Mucosa of descending colon (tissue), 3 donors: Measurements from ENCODE around the gene KLHL40. TPM values are rescaled to one million over a fixed set of nuclear protein-coding genes. Genes with fewer than 3 reads are reported as not detected.

Experiments
- ATAC-seq: fragments of 200-7000 bp; cut with Tn5 transposase; one replicate; pipeline ENCODE4 v1.9.1; 2020; ENCODE audit warnings: mild to moderate bottlenecking, moderate library complexity
- DNase-seq, 3 donors: peaks; one replicate each; pipeline ENCODE4 v3.0.0-alpha.2; 2020
- H3K36me3 ChIP-seq: fragments of 200-600 bp; one replicate; pipeline ENCODE4 v1.8.0; 2021; ENCODE audit warnings: low read depth, mild to moderate bottlenecking
- H3K4me1 ChIP-seq: fragments of 200-600 bp; one replicate; pipeline ENCODE4 v1.8.0; 2021; ENCODE audit warnings: low read depth, mild to moderate bottlenecking
- H3K4me3 ChIP-seq: fragments of 200-600 bp; one replicate; pipeline ENCODE4 v1.8.0; 2021; ENCODE audit warnings: mild to moderate bottlenecking
- H3K9me3 ChIP-seq: fragments of 200-600 bp; one replicate; pipeline ENCODE4 v1.8.0; 2021; ENCODE audit warnings: mild to moderate bottlenecking
- intact Hi-C, 2 donors: fragments of 100-400 bp; cut with DNase I in 1 of 2; cut with micrococcal nuclease in 1 of 2; formaldehyde crosslinking; loops; one replicate each; pipeline versions ENCODE4 v1.11.0 to v1.11.1; 2022; cut with DNase I, micrococcal nuclease
- total RNA-seq, 3 donors: library from RNA; stranded (reverse); fragmentation: NEBNext Ultra II Directional in 2 of 3; extraction: Animal tissue kit (Norgen Biotek cat#: 25700) in 2 of 3; gene quantifications; one replicate each; pipeline versions ENCODE4 v1.2.1 to v1.2.4, GENCODE V29; 2021 to 2023
- TF ChIP-seq, protein P1 (sequence below): fragments of 200-600 bp; IDR thresholded peaks from one replicate; pipeline ENCODE4 v1.8.0; 2022; ENCODE audit warnings: antibody characterized with exemption, mild to moderate bottlenecking
- donor health status: DM: no; HTN: no; CAD: no; lungs with moderate emphysema.
- donor health status: DM: no; HTN: no; CAD: no.
- donor health status: DM: no; HTN: yes; CAD: no.

KLHL40 gene
- total RNA-seq, 3 donors from 2014 or later = not detected

DNA sequence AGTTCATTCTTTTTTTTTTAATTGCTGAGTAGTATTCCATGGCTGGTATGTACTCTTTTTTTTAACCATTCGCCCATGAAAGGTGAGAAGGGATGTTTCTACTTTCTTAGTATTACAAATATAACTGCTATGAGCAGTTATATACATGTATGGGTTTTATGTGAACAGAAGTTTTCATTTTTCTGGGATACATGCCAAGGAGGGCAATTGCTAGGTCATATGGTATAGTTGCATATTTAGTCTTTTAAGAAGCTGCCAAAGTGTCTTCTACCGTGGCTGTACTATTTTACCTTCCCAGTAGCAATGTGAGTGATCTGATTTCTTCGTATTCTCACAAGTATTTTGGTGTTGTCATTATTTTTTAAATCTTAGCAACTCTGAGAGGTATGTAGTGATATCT is 11.2 kb upstream of the KLHL40 start:
- Histone ChIP-seq H3K36me3 (no peaks in the 10 kb centered on the region), H3K4me1 (no peaks in the 10 kb centered on the region), H3K4me3 (no peak overlapping the region), H3K9me3 (no peaks in the 10 kb centered on the region)
- TF ChIP-seq, protein P1, sequence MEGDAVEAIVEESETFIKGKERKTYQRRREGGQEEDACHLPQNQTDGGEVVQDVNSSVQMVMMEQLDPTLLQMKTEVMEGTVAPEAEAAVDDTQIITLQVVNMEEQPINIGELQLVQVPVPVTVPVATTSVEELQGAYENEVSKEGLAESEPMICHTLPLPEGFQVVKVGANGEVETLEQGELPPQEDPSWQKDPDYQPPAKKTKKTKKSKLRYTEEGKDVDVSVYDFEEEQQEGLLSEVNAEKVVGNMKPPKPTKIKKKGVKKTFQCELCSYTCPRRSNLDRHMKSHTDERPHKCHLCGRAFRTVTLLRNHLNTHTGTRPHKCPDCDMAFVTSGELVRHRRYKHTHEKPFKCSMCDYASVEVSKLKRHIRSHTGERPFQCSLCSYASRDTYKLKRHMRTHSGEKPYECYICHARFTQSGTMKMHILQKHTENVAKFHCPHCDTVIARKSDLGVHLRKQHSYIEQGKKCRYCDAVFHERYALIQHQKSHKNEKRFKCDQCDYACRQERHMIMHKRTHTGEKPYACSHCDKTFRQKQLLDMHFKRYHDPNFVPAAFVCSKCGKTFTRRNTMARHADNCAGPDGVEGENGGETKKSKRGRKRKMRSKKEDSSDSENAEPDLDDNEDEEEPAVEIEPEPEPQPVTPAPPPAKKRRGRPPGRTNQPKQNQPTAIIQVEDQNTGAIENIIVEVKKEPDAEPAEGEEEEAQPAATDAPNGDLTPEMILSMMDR = no peak
- ATAC-seq (no peak), DNase-seq (no peak)
- intact Hi-C loops = no loop called here

DNA sequence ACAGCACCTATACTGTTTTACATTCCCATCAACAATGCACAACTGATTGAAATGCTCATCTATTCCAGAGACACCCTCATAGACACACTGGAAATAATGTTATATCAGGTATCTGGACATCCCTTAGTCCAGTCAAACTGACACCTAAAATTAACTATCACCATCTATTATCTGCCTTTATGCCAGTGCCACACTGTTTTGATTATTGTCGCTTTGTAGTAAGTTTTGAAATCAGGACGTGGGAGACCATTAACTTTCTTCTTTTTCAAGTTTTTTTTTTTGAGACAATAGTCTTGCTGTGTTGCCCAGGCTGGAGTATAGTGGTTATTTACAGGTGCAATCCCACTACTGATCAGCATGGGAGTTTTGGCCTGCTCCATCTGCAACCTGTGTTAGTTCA is 9.4 kb upstream of the KLHL40 start:
- no peaks in the 10 kb centered on the region for H3K9me3 ChIP-seq
- DNase-seq = no peak
- no peak for ATAC-seq
- no peak overlapping the region for H3K4me3 ChIP-seq
- intact Hi-C loops = no loop called here
- no peaks in the 10 kb centered on the region for H3K36me3 ChIP-seq
- H3K4me1 ChIP-seq = no peaks in the 10 kb centered on the region
- TF ChIP-seq, protein P1 = no peak

DNA sequence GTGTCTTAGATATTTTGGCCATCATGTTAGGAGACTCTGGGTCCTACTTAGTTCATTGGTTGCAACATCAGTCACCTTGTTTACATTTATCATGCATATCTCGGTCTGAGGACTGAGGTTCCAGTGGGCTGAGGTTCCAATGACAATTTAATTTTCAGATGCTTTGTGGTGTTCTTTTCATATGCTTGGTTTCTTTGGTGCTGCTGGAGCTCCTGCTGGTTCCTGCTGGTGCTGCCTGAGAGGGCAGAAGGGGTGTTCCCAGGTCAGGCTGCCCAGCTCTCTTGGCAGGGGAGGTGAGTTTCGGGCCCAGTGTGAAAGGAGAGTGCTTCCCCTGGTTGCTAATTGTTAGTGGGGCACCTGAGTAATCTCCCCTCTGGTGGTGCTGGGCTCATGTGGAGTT is 6.9 kb upstream of the KLHL40 start:
- intact Hi-C loops = no loop called here
- DNase-seq (no peak), ATAC-seq (no peak)
- Histone ChIP-seq H3K4me1 (no peaks in the 10 kb centered on the region), H3K36me3 (no peaks in the 10 kb centered on the region), H3K9me3 (no peaks in the 10 kb centered on the region), H3K4me3 (no peak overlapping the region)
- TF ChIP-seq, protein P1 = no peak

DNA sequence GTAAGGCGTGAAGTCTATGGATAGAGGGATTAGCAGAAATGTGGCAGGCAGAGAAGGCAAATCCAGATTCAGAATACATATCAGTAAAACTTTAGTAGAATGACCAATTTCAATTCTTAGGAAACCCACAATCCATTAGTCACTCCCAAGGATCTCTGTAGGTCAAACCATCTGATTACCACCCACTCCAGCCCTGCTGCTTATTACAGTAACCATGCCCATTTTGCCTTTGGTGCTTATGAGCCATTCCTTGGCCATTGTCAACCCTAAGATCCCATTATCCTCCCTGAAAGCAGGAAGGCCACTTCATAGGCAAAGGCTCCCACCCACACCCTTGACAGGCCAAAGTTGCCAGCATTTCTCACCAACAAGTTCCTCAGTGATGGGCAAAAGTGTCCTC is 5.1 kb upstream of the KLHL40 start:
- no peak for ATAC-seq
- no peak overlapping the region for H3K4me3 ChIP-seq
- no peak for DNase-seq
- no peaks in the 10 kb centered on the region for H3K9me3 ChIP-seq
- H3K4me1 ChIP-seq = no peaks in the 10 kb centered on the region
- TF ChIP-seq, protein P1 = no peak
- H3K36me3 ChIP-seq = no peaks in the 10 kb centered on the region
- intact Hi-C loops = no loop called here

DNA sequence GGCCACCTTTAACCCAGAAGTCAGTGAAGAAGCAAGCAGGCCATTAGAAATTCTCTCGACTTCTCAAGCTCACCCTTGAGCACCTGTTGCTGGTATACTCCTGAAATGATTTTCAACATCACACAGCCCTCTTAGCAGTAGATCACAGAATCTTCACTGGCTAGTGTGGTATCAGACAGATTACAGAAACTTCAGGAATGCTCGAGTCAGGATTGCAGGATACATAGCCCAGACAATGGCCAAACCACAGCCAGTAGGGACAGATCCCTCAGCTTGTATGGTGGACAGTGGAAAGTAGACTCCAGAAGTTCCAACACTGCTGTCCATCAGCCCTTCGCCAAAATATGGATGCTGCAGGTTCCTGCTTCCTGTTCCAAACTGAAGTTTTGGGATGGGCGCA is 4.5 kb upstream of the KLHL40 start:
- no peak for ATAC-seq
- TF ChIP-seq, protein P1 = no peak

DNA sequence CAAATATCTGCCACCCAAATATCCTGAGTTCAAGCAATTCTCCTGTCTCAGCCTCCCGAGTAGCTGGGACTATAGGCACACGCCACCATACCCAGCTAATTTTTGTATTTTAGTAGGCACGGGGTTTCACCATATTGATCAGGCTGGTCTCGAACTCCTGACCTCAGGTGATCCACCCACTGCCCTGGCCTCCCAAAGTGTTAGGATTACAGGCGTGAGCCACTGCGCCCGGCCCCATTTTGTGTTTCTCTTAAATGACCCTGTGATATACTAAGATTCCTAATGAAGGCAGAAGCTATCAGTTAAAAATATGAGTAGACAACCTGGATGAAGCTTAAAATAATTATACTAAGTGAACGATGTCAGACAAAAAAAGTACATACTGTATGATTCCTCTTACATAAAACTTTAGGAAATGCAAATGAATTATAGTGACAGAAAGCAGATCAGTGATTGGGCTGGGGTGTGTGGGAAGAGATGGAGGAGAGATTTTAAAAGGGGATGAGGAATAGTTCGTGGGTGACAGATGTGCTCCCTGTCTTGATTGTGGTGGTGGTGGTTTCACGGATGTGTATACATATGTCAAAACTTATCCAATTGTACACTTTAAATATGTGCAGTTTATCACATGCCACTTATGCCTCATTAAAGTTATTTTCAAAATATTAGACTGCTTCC is 3.8 kb upstream of the KLHL40 start:
- intact Hi-C loops = no loop called here
- no peak for ATAC-seq
- Histone ChIP-seq H3K36me3 (no peaks in the 10 kb centered on the region), H3K4me3 (no peak overlapping the region), H3K4me1 (no peaks in the 10 kb centered on the region), H3K9me3 (no peaks in the 10 kb centered on the region)
- TF ChIP-seq, protein P1 = no peak
- DNase-seq = no peak

More for the DNA sequence above, 4.5 kb upstream of the KLHL40 start:
- no peaks in the 10 kb centered on the region for H3K4me1 ChIP-seq
- no peak for DNase-seq
- no peak overlapping the region for H3K4me3 ChIP-seq
- H3K36me3 ChIP-seq = no peaks in the 10 kb centered on the region
- intact Hi-C loops = no loop called here
- no peaks in the 10 kb centered on the region for H3K9me3 ChIP-seq
